ENCODE data around the gene CHADL. TPM values are rescaled to one million over a fixed set of nuclear protein-coding genes. Genes with fewer than 3 reads are reported as not detected.

The CHADL gene
- total RNA-seq, 1 donor from 2014 or later = 0.27 TPM

DNA sequence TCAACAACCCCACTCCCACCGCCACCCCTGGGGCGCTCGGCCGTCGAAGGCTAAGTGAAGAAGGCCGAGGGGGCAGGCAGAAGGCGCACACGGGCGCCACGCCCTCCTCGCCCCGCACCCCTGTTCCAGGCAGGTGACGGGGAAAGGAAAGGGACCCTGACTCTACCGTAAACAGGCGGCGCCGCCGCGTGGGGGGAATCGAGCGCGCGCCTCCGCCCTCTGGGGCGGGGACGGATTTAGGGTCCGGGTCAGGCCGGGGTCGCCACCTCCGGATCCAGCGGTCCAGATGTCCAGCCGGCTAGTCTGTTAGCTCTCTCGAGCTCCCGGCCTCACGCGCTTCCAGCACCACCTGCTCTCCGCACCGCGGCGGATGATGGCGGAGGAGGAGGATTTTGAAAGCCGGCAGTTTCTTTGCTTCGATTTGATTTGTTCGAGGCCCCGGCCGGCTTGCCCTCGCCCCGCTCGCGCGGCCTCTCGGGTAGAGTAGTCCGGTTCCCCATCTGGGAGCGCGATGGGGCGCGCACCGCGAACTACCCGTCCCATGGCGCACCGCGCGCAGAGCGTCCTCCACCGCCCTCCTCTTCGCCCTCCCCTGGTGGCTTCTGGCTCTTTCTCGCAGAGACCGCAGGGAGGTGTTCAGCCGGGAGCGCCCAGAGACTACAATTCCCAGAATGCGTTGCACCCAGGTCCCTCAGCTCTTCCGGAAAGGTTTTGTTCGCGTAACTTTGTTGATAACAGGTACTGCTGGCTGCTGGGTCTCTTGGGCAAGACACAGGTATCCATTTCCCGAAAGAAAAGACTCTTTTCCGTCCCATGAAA lies 45.3 kb upstream of the CHADL start, which contains the start of gene RANGAP1:
Gene RANGAP1, minus strand, starts transcription at position 368 of the 819 bp plus-strand sequence. CDS start 5,143 bp downstream, outside the sequence.
- Mint-ChIP-seq H3K27ac (ENCODE audit: unreplicated experiment) (peak within 1 kb of the TSS; percentile 96), H3K4me3 (ENCODE audit: unreplicated experiment) (peak within 1 kb of the TSS; percentile 95), H3K4me1 (ENCODE audit: low read depth, unreplicated experiment) (peaks cover 4% of the 10 kb centered on the region), H3K9me3 (ENCODE audit: unreplicated experiment) (peaks cover 8% of the 10 kb centered on the region), H3K36me3 (ENCODE audit: unreplicated experiment) (no peaks in the 10 kb centered on the region), H3K27me3 (ENCODE audit: unreplicated experiment) (peaks cover 2% of the 10 kb centered on the region)
- peak; percentile 98 for DNase-seq
- TF ChIP-seq CTCF (IDR thresholded peaks at IDR 0.05; ENCODE audit: partially characterized antibody, unreplicated experiment) = no peak

DNA sequence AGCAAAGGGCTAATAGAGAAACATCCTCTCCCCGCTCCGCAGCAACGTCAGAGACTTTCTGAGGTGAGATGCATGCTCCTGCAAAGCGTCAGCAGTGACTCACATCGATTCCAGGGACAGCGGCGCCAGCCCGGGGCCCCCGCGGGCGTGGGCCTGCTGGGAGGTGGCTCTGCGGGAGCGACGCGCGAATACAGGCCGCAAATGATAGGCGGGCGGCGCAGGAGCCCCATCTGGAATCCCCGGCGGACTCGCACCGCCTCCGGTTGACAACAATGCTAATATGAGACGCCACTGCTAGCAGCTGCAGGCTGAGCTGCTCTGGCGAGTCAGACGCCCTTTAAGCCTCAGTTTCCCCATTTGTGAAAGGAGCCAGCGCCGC lies 44.7 kb upstream of the CHADL start:
- DNase-seq = peak; percentile 83

GRCh38 chr22:41284465-41284864 lies 43.7 kb upstream of the CHADL start:
- H3K4me1 Mint-ChIP-seq (ENCODE audit: low read depth, unreplicated experiment) = peaks cover 4% of the 10 kb centered on the region
- H3K36me3 Mint-ChIP-seq (ENCODE audit: unreplicated experiment) = no peaks in the 10 kb centered on the region
- H3K27ac Mint-ChIP-seq (ENCODE audit: unreplicated experiment) = peak overlapping the region; percentile 96
- no peaks in the 10 kb centered on the region for H3K27me3 Mint-ChIP-seq (ENCODE audit: unreplicated experiment)
- peaks cover 8% of the 10 kb centered on the region for H3K9me3 Mint-ChIP-seq (ENCODE audit: unreplicated experiment)
- no peak for DNase-seq
- TF ChIP-seq CTCF (IDR thresholded peaks at IDR 0.05; ENCODE audit: partially characterized antibody, unreplicated experiment) = no peak
- peak overlapping the region; percentile 95 for H3K4me3 Mint-ChIP-seq (ENCODE audit: unreplicated experiment)

More for the DNA sequence above, 44.7 kb upstream of the CHADL start:
- Mint-ChIP-seq H3K27me3 (ENCODE audit: unreplicated experiment) (peaks cover 2% of the 10 kb centered on the region), H3K27ac (ENCODE audit: unreplicated experiment) (peak overlapping the region; percentile 96), H3K36me3 (ENCODE audit: unreplicated experiment) (no peaks in the 10 kb centered on the region), H3K4me1 (ENCODE audit: low read depth, unreplicated experiment) (peaks cover 4% of the 10 kb centered on the region), H3K4me3 (ENCODE audit: unreplicated experiment) (peak overlapping the region; percentile 95), H3K9me3 (ENCODE audit: unreplicated experiment) (peaks cover 8% of the 10 kb centered on the region)
- no peak for TF ChIP-seq CTCF (IDR thresholded peaks at IDR 0.05; ENCODE audit: partially characterized antibody, unreplicated experiment)

DNA sequence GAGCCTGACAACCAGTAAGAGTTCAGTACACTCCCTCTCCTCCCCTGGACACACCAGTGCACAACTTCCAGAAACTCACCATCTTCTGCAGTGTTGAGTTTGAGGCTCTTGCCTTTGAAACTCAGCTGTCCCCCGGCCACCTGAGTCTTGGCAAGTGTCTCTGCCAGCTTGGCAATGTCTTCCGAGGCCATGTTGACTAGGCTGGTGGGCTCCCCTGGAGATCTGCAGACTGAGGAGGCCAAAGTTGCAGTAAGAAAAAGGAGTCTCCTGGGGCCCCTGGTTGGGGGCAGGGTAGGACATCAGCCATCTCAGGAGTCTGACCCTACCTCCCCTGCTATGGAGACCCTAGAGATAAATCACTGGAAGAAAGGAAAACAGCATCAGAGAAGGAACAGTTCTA lies 40.1 kb upstream of the CHADL start:
- TF ChIP-seq CTCF (IDR thresholded peaks at IDR 0.05; ENCODE audit: partially characterized antibody, unreplicated experiment) = no peak
- Mint-ChIP-seq H3K27me3 (ENCODE audit: unreplicated experiment) (no peaks in the 10 kb centered on the region), H3K4me1 (ENCODE audit: low read depth, unreplicated experiment) (peaks cover 4% of the 10 kb centered on the region), H3K36me3 (ENCODE audit: unreplicated experiment) (no peaks in the 10 kb centered on the region), H3K9me3 (ENCODE audit: unreplicated experiment) (peaks cover 4% of the 10 kb centered on the region), H3K27ac (ENCODE audit: unreplicated experiment) (peak overlapping the region; percentile 17), H3K4me3 (ENCODE audit: unreplicated experiment) (no peak overlapping the region)
- no peak for DNase-seq

- Mint-ChIP-seq H3K36me3 (ENCODE audit: unreplicated experiment) (no peaks in the 10 kb centered on the region), H3K27ac (ENCODE audit: unreplicated experiment) (no peak overlapping the region), H3K27me3 (ENCODE audit: unreplicated experiment) (peaks cover 2% of the 10 kb centered on the region), H3K4me3 (ENCODE audit: unreplicated experiment) (no peak overlapping the region), H3K4me1 (ENCODE audit: low read depth, unreplicated experiment) (peaks cover 4% of the 10 kb centered on the region), H3K9me3 (ENCODE audit: unreplicated experiment) (peaks cover 2% of the 10 kb centered on the region)
- DNase-seq = no peak
- TF ChIP-seq CTCF (IDR thresholded peaks at IDR 0.05; ENCODE audit: partially characterized antibody, unreplicated experiment) = no peak
Observed at GRCh38 chr22:41280065-41280464, 39.3 kb upstream of the CHADL start.

Data from glutamatergic neuron (in vitro differentiated cells).